ENCODE results near the gene SLC23A2.
"Not testable (repeated sequence)": the region's sequence is repeated elsewhere in the genome, so short reads cannot be mapped to it uniquely, and the experiment has no call there.

Gene SLC23A2

GRCh38 chr20:4989570-4989969 lies 11.7 kb downstream of the SLC23A2 start:
- no peak overlapping the region for H3K4me3 ChIP-seq (ENCODE audit: control insufficient read depth, low read depth, low read length)
- DNase-seq (ENCODE audit: low read depth): no peak
- TF ChIP-seq CTCF (IDR thresholded peaks at IDR 0.05; ENCODE audit: control insufficient read depth, insufficient read depth, low read depth, low read length, missing control alignments): no peak

- DNase-seq (ENCODE audit: low read depth): no peak
Measured at GRCh38 chr20:4987130-4987529, 14.2 kb downstream of the SLC23A2 start.

GRCh38 chr20:4985658-4986057 lies 15.7 kb downstream of the SLC23A2 start:
- TF ChIP-seq CTCF (IDR thresholded peaks at IDR 0.05; ENCODE audit: control insufficient read depth, insufficient read depth, low read depth, low read length, missing control alignments): no peak
- no peak overlapping the region for H3K4me3 ChIP-seq (ENCODE audit: control insufficient read depth, low read depth, low read length)
- no peak for DNase-seq (ENCODE audit: low read depth)

More at GRCh38 chr20:4987130-4987529, 14.2 kb downstream of the SLC23A2 start:
- no peak overlapping the region for H3K4me3 ChIP-seq (ENCODE audit: control insufficient read depth, low read depth, low read length)
- TF ChIP-seq CTCF (IDR thresholded peaks at IDR 0.05; ENCODE audit: control insufficient read depth, insufficient read depth, low read depth, low read length, missing control alignments): no peak

- TF ChIP-seq CTCF (IDR thresholded peaks at IDR 0.05; ENCODE audit: control insufficient read depth, insufficient read depth, low read depth, low read length, missing control alignments): no peak
- H3K4me3 ChIP-seq (ENCODE audit: control insufficient read depth, low read depth, low read length): no peak overlapping the region
- DNase-seq (ENCODE audit: low read depth): no peak
Measured at GRCh38 chr20:4982281-4982680, 19.0 kb downstream of the SLC23A2 start.

GRCh38 chr20:4979841-4980410 lies 21.4 kb downstream of the SLC23A2 start:
- DNase-seq (ENCODE audit: low read depth): no peak
- TF ChIP-seq CTCF (IDR thresholded peaks at IDR 0.05; ENCODE audit: control insufficient read depth, insufficient read depth, low read depth, low read length, missing control alignments): no peak
- no peak overlapping the region for H3K4me3 ChIP-seq (ENCODE audit: control insufficient read depth, low read depth, low read length)

- H3K4me3 ChIP-seq (ENCODE audit: control insufficient read depth, low read depth, low read length): no peak overlapping the region
- TF ChIP-seq CTCF (IDR thresholded peaks at IDR 0.05; ENCODE audit: control insufficient read depth, insufficient read depth, low read depth, low read length, missing control alignments): no peak
- no peak for DNase-seq (ENCODE audit: low read depth)
Measured at GRCh38 chr20:4978050-4978918, 23.0 kb downstream of the SLC23A2 start.

GRCh38 chr20:4976014-4976413 lies 25.3 kb downstream of the SLC23A2 start:
- H3K4me3 ChIP-seq (ENCODE audit: control insufficient read depth, low read depth, low read length); DNase-seq (ENCODE audit: low read depth): not testable (repeated sequence)
